HUDEP-2 (cell line): ENCODE measurements around the gene CACNA1C.

ENCODE experiments used
- DNase-seq, 76 experiments: peaks; one replicate each; lab custom pipeline; 2025; ENCODE audit not compliant: unreplicated experiment in 76 of 76; lab: John Stamatoyannopoulos, UW

The CACNA1C gene

DNA sequence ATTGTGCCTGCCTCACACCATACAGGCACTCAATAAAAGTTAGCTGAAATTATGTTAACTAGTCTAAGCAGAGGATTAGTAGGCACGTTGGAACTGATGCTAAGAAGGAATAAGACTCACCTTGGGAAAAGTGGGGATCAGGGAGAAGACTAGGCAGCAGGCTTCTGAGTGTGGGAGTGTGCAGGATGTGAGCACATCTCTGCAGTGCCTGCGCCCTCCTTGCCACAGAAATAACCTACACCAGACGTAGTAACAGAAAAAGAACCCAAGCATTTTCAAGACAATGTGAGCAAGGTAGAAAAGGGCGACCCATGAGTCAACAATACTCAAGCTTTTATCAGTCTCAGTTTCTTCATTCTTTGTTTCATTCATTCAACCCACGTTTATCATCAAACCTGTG lies 113.9 kb downstream of the CACNA1C start:
- no peak for DNase-seq

DNA sequence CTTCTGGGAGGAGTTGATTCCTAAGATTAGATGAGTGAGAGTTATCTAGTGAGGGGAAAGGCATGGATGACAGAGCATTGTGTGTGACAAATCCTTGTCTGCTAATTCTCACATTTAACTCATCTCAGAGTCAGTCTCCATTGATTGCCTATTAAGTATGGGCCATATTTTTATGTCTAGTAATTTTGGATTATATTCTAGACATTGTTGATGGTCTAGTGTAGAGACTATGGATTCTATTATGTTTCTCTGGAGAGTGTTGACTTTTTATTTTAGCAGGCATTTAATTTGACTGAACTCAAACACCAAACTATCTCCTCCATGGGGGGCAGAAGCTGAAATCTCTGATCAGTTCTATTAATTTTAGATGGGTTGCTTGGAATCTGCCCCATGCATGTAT lies 114.4 kb downstream of the CACNA1C start:
- no peak for DNase-seq

DNA sequence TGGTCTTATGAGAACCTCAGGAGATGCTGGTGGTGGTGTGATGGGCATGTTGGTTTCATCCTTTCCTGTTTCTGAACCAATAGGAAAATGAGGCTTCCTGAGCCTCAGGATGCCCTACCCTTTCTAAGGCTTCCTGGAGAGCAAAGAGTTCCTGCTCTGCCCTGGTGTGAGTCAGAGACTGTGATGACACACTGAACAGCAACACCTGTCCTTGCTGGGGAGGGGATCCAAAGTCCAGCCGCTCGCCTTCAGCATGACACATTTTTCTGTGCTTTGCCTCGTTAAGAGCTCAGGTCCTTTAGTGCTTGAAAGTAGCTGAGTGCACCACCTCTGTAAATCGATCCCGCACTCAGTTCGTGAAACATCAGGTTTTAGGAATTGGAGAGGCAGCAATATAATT lies 116.0 kb downstream of the CACNA1C start:
- no peak for DNase-seq

DNA sequence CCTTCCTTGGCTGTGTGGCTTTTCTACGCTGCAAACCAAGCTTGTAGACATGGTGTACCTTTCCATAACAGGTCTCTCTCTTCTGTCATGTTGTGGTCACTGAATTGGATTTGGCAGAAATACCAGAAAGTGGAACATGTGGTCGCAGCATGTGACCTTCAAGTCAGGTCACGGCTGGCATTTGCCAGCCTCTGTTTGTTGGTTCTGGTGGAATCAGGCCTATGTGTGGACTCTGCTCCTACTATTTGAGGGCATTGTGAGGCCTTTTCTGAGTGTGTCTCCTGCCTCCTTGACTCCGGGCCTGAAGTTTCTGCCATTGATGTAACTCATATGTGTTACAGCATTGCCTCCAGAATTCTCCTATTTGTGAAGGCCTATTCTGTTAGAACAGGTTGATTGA lies 116.7 kb downstream of the CACNA1C start:
- no peak for DNase-seq

DNA sequence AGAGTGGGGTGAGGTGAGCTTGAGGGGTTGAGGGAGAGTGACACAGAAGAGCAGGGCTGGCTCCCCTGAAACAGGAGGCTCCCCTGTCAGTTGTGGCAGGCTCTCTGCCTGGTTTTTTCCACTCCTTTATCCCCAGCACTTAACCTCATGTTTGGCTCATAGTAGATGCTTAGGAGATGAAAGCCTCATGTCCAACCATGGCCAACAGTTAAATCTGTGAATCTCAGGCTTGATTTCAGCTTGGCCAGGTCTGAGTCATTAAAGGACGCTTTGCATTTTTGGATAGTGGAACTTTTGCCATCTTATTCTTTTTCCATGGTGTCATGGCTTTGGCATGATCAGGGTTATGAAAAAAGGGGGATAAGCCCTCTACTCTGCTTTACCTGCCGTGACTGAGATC lies 117.2 kb downstream of the CACNA1C start:
- DNase-seq: no peak

DNA sequence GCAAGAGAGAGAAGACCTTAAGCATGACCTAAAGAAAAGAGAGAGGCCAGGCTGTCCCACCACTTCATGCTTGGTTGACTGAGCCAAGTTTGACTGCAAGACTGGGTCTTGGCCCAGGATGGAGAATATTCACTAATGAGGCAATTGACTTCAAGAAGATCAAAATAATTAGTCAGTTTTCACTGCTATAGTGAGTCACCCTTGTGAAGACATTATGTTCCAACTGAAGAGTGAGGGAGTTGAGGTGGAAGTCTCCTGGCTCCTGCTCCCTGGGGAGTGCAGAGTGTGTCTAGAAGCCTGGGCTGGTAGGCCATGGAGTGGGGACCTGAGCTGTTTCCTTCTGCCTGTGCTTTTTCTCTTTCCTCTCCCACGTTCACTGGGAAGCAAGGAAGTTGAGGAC lies 117.6 kb downstream of the CACNA1C start:
- no peak for DNase-seq

DNA sequence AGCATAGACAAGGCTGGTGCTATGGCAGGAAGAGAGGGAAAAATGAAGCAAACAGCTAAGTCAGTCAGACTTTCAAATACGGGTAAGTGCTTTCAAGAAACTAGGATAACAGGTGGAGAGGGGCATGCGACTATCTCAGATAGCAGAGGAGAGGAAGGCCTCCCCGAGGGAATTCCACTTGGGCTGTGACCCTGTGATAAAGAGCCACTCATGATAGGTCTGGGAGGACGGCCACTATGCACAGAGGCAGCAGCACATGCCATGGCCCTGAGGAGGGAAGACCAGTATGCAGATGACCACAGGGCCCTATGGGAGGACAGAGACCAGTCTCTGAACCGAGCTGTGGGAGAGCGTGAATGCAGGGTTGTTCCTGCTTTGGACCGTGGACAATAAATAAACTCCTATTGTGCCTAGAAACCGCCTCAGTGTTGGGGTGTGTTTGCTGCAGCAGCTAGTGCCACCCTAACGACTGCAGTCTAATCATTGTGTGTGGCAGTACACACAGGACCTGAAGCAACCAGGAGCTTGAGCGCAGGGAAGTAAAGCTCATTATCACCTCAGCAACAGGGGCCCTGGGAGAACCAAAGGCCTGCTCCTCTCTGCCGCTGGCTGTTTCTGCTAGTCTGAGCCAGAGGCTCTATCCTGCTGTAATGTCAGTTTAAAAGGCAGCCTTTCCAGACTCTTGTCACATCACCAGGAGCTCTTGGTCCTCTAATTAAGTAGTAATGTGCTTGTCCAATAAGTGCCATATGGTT lies 119.1 kb downstream of the CACNA1C start:
- DNase-seq: no peak

DNA sequence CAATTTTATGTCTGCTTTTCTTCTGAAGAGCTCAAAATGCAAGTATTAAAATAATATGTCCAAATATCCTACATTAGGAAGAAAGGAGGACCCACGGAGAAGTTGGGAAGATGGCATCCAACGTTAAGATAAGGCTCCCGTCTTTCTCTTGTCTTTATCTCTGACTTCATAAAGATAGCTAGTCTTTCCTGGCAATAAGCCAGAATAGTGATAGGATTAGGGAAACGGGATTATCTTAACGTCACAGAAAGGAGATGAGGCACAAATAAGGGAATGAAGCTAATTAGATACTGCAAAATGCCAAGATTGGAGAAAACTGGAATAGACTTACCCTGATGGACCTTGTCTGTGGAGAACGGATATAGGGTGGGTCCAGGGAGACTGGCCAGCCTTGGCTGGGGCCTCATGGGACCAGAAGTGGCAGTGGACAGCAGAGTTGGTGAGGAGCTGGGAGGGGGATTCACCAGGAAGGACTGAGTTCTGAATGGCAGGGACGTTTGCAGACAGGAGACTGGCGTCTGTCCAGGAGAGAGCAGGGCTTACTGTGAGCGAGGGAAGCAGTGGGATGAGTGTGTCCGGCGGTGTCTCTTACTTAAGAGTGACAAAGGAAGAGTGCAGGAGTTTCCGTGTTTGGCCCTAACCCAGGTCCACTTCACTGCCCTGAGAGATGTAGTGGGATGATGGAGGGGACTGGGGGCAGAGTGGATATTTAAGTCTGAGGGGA lies 119.9 kb downstream of the CACNA1C start:
- no peak for DNase-seq

DNA sequence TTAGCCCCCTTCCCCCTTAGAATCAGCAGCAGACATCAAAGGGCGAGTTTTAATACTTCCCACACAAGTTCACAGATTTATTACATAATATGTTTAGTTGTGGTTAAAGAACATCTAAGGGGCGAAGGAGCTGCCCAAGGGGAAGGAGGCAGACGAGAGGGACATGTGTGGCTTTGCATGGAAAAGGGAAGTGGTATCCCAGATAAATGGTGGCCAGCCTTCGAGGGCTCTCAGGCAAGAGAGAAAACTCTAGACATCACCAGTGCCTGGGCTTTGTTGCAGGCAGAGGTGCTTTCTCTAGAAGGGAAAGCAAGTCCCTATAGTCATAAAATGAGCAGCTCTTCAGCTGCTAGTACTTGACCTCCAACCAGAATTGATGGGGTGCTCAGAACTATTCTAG lies 121.2 kb downstream of the CACNA1C start:
- DNase-seq: no peak

DNA sequence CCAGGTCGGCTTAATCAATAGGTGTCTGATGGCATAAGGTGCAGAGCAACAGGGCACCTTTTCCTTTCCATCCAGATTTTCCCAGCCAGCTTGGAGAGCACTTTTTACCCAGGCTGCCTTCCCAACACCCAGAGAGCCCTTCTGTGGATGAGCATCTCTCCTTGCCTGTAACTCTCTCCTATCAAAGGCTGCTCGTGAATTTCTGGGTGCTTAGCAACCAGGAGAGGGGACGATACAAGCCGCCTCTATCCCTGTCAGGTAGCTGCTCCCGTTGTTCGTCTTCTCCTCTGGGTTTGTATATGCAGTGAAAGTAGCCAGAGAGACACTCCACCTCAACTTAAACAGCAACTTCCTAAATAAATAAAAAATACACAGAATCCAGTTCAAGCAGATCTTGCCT lies 124.2 kb downstream of the CACNA1C start:
- no peak for DNase-seq

DNA sequence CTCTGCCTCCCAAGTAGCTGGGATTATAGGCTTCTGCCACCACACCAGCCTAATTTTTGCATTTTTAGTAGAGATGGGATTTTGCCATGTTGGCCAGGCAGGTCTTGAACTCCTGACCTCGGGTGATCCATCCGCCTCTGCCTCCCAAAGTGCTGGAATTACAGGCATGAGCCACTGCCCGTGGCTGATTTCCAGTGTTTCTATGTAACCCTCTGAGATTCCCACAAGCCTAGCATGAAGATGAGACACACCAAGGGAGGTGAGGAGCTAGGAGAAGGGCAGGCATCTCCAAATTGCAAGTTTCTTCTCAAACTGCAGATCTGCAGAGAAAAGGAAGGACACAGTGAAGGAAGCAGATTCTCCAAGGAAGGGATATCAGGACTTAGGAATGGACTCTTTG lies 125.0 kb downstream of the CACNA1C start:
- DNase-seq: no peak

DNA sequence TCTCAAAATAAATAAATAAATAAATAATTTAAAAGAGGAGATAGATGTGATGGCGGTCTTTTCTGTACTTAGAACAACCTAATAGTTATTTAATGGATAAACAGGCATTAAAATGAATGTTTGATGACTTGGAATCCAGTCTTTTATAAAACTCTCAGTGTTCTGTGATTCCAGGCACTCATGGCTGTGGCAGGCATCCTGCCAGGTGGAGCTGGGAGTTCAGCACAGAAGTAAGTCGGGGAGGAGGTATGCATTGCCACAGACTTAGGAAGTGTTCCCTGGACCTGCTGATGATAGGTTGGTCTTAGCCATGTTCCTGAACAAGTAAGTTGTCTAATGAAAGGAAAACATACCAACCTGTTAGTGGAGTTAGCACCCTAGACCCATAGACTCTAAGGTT lies 126.3 kb downstream of the CACNA1C start:
- DNase-seq: no peak

DNA sequence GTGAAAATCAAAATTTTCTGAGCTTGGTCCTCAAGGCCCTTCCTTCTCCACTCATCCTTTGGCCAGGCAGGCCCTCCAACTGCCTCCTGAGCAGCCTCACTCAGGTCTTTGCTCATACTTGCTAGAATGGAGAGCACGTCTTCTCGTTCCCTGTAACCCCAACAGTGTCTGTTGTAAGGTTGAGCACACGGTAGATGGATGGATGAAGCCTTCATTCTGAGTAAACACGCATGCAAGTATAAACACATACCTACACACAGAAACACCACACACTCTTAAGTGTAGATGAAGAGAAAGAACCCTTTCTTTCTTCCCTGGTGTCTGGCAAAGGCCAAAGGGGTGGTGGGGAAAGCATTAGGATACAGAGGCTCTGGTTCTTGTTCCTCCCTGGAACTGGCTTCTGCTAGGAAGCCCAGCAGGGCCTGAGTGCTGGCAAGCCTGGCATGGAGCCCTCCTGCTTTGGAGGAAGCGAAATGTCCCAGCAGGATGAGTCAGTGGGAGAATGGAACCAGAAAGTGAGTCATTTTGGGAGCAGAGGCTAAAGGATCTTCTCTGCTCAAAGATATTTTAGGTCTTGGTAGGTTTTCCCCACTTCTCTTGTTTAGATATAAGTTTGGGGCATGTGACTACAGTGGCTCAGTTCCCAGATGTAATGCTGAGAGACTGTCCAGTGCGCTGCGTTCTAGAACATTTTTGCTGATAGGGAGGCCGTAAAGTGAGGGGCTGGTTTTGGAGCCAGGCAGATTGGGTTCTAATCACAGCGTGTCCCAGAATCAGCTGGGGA lies 127.4 kb downstream of the CACNA1C start:
- DNase-seq: no peak

DNA sequence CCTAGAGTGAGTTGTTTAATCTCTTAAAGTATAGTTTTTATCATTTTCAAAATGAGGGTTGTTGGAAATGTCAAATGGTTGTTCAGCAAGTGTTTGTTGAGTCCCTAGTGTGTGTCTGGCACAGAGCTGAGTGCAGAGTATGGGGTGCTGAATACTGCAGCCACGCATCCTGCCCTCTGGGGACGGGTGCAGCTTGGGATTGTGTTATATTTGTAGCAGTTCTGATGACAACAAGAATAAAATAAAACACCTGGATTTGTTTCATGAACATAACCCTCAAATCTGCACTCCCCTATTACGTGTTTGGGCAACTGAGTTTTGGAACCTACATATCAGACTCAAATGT lies 127.9 kb downstream of the CACNA1C start:
- DNase-seq: no peak

DNA sequence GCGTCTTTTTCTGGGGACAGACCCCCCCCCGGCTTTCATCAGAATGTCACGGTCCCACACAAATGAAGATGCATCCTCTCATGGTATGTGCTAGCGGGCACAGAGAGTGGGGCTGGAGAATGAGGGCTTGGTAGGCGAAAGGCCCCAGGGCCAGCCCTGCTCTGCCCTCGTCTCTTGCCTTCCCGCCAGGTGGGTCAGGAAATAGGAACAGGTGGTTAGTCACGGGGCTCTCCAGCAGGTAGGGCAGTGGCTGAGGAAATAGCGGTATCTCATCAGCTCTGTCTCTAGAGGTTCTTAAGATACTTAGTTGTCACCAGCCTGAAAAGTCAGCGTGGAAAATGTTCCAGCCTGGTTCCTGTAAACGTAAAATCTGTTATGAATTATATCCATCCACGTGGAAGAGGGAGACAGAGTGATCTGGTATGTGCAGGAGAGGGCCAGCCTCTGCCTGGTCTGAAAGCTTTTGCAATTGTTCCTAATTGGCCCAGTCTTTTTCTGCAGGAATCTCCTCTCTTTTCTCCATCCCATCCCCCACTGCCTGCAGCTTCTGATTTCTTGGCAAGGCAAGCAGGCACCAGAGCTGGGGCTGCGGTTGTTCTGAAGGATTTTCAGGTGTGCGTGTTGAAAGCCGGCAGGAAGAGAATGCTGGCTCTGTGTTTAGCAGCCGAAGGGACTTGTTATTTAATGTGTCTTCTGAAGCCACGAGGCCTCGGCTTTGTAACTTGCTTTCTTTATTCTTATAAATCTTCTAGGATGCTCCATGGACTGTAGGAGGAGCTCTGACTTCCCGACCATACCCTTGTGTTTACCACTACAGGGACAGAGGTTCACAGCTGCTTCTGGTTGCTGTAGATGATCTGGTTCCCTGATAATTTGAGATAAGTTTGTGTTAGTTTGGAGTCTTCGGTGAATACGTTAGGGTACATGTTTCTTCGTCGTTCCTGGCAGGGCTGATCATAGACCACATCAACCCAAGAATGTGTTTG lies 131.1 kb downstream of the CACNA1C start:
- no peak for DNase-seq

DNA sequence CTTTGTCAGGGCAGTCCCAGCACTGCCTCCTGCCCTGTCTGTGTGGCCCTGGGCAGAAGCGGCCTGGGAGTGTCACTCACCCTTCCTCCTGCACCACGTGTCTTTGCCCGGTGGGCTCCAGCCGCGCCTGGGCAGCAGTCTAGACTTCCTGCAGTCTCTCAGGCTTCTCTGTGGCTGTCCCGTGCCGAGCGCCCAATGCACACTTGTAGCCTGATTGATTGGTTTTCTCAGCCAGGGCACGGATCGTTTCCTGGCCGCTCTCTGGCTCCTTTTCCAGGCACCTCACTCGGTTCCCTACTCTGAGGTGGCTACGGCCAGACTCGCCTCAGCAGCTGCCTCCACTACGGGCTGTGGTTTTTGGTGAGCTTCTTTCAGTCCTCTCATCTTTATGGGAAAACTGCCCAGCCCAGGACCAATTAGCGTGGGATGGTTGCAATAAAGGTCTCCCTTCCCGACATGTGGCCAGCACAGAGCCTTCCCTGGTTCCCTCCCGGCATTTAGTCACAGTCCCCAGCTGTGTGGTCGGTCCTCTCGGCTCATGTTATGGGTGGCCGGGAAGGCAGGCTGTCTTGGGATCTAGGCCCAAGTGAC lies 133.1 kb downstream of the CACNA1C start:
- no peak for DNase-seq

DNA sequence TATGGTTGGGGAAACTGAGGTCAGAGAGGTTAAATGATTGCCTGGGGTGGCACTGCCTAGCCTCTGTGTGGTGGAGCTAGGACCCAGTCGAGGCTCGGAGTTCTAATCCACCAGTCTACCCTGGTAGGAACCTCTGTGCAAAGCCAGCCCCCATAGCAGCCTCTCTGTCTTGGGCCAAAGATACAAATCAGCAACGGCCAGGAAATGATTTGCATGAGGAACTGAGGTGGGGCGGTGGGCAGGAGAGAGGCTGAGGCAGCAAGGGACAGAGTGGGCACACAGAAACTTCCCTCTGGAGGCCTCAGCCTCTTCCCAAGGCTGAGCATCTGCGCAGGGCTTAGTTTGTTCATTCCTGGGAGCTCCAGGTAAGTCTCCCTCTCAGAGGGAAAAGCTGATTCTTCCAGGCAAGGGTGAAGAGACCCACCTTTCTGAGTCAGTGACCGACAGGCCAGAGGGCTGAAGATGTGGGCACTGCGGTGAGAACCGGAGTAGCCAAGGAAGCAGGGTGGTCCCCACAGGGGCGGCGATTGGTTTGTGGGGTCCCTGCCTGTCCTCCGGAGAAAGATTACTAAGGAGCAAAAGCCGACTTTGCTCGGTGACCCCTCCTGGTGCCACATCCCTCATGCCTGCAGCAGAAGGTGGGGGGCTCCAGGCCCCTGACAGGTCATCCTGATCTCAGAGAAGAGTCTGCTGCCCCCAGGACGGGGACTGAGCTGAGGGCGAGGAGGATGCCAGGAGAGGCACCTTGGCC lies 134.6 kb downstream of the CACNA1C start:
- no peak for DNase-seq

DNA sequence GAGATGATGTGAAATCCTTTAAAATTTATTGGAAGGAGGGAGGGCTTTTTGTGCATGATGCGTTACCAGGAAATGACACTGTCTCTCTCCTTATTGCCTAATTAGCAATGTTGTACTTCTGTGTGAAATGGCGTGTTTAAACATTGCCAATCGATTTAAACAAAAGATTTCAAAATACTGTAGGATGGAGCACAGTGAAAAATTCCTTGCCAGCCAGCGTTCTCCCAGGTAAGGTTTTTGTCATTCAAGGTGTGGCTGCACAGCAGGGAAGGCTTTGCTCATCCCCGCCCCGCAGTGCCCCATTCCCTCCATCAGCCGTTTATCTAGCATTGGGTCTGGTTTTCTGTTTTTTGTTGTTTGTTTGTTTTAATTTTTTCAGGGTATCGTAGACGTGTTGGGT lies 137.3 kb downstream of the CACNA1C start:
- no peak for DNase-seq

DNA sequence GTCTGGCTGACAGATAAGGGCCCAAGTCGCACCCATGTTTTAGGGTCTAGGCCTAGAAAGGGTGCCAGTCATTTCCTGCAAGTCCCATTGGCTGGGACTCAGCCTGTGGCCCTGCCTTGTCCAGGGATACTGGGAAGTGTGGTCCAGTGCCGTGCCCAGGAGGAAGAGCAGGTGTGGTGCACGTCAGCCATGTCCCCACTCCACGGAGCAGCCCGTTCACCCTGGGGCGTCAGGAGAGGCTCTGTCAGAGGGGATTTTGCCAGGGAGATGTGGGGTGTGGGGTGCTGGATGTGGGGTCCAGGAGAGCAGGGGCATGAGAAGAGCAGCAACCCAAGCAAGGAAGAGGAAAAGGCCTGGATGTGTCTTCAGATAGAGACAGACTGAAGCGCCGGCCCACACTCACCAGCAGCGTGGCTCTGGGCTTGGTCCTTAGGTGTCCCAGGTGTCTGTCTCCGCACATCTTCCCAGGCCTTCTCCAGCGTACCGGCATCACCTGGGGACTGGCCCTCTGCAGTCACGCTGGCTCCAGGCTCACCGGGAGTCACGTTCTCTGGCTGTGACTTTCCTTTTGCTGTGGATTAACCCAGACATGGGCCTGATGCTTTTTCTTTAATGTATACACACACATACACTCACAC lies 138.2 kb downstream of the CACNA1C start:
- DNase-seq: no peak
